Measurements from ENCODE around the gene SMG1. TPM values are rescaled to one million over a fixed set of nuclear protein-coding genes. Genes with fewer than 3 reads are reported as not detected.
"Not testable (repeated sequence)": the region's sequence is repeated elsewhere in the genome, so short reads cannot be mapped to it uniquely, and the experiment has no call there.

The SMG1 gene
- polyA plus RNA-seq, 2 donors: 9.2 to 15.0 TPM

- H3K4me3 ChIP-seq (ENCODE audit: low read depth in 1 of 2, low read length in 2 of 2); H3K27ac ChIP-seq (ENCODE audit: low read depth in 2 of 2, low read length in 1 of 2); H3K36me3 ChIP-seq (ENCODE audit: control insufficient read depth in 2 of 2, insufficient read depth in 2 of 2, low read length in 1 of 2); H3K27me3 ChIP-seq (ENCODE audit: control insufficient read depth in 1 of 2, insufficient read depth in 2 of 2, low read length in 2 of 2); H3K9me3 ChIP-seq (ENCODE audit: control insufficient read depth in 2 of 2, insufficient read depth in 1 of 2, low read depth in 1 of 2, low read length in 1 of 2); H3K4me1 ChIP-seq (ENCODE audit: control insufficient read depth in 2 of 2, insufficient read depth in 2 of 2, low read length in 1 of 2): not testable (repeated sequence)
- WGBS, 2 donors: 74 to 77% methylated on average over 8 of the region's 8 CpGs
Observed at GRCh38 chr16:18923124-18923523, 3.1 kb downstream of the SMG1 start.

- H3K4me3 ChIP-seq (ENCODE audit: low read depth in 1 of 2, low read length in 2 of 2); H3K27me3 ChIP-seq (ENCODE audit: control insufficient read depth in 1 of 2, insufficient read depth in 2 of 2, low read length in 2 of 2); H3K36me3 ChIP-seq (ENCODE audit: control insufficient read depth in 2 of 2, insufficient read depth in 2 of 2, low read length in 1 of 2); H3K9me3 ChIP-seq (ENCODE audit: control insufficient read depth in 2 of 2, insufficient read depth in 1 of 2, low read depth in 1 of 2, low read length in 1 of 2); H3K27ac ChIP-seq (ENCODE audit: low read depth in 2 of 2, low read length in 1 of 2); H3K4me1 ChIP-seq (ENCODE audit: control insufficient read depth in 2 of 2, insufficient read depth in 2 of 2, low read length in 1 of 2): not testable (repeated sequence)
- 50 to 63% methylated on average over 2 of the region's 2 CpGs for WGBS, 2 donors
Observed at GRCh38 chr16:18909585-18909984, 16.6 kb downstream of the SMG1 start.

GRCh38 chr16:18908716-18909115 is 17.5 kb downstream of the SMG1 start:
- not testable (repeated sequence) for H3K27me3 ChIP-seq (ENCODE audit: control insufficient read depth in 1 of 2, insufficient read depth in 2 of 2, low read length in 2 of 2); H3K9me3 ChIP-seq (ENCODE audit: control insufficient read depth in 2 of 2, insufficient read depth in 1 of 2, low read depth in 1 of 2, low read length in 1 of 2); H3K4me1 ChIP-seq (ENCODE audit: control insufficient read depth in 2 of 2, insufficient read depth in 2 of 2, low read length in 1 of 2); H3K4me3 ChIP-seq (ENCODE audit: low read depth in 1 of 2, low read length in 2 of 2); H3K27ac ChIP-seq (ENCODE audit: low read depth in 2 of 2, low read length in 1 of 2); H3K36me3 ChIP-seq (ENCODE audit: control insufficient read depth in 2 of 2, insufficient read depth in 2 of 2, low read length in 1 of 2)
- WGBS, 2 donors: 84 to 90% methylated on average over 12 of the region's 12 CpGs

GRCh38 chr16:18902778-18903177 is 23.4 kb downstream of the SMG1 start:
- H3K27me3 ChIP-seq (ENCODE audit: control insufficient read depth in 1 of 2, insufficient read depth in 2 of 2, low read length in 2 of 2); H3K9me3 ChIP-seq (ENCODE audit: control insufficient read depth in 2 of 2, insufficient read depth in 1 of 2, low read depth in 1 of 2, low read length in 1 of 2); H3K36me3 ChIP-seq (ENCODE audit: control insufficient read depth in 2 of 2, insufficient read depth in 2 of 2, low read length in 1 of 2); H3K4me3 ChIP-seq (ENCODE audit: low read depth in 1 of 2, low read length in 2 of 2); H3K27ac ChIP-seq (ENCODE audit: low read depth in 2 of 2, low read length in 1 of 2); H3K4me1 ChIP-seq (ENCODE audit: control insufficient read depth in 2 of 2, insufficient read depth in 2 of 2, low read length in 1 of 2): not testable (repeated sequence)
- WGBS, 2 donors: 96 to 98% methylated on average over 7 of the region's 7 CpGs

- not testable (repeated sequence) for H3K4me1 ChIP-seq (ENCODE audit: control insufficient read depth in 2 of 2, insufficient read depth in 2 of 2, low read length in 1 of 2); H3K27ac ChIP-seq (ENCODE audit: low read depth in 2 of 2, low read length in 1 of 2); H3K27me3 ChIP-seq (ENCODE audit: control insufficient read depth in 1 of 2, insufficient read depth in 2 of 2, low read length in 2 of 2); H3K36me3 ChIP-seq (ENCODE audit: control insufficient read depth in 2 of 2, insufficient read depth in 2 of 2, low read length in 1 of 2); H3K4me3 ChIP-seq (ENCODE audit: low read depth in 1 of 2, low read length in 2 of 2); H3K9me3 ChIP-seq (ENCODE audit: control insufficient read depth in 2 of 2, insufficient read depth in 1 of 2, low read depth in 1 of 2, low read length in 1 of 2)
- WGBS, 2 donors: 88 to 94% methylated on average over 3 of the region's 3 CpGs
Observed at GRCh38 chr16:18902044-18902443, 24.2 kb downstream of the SMG1 start.

- H3K9me3 ChIP-seq (ENCODE audit: control insufficient read depth in 2 of 2, insufficient read depth in 1 of 2, low read depth in 1 of 2, low read length in 1 of 2); H3K27ac ChIP-seq (ENCODE audit: low read depth in 2 of 2, low read length in 1 of 2); H3K27me3 ChIP-seq (ENCODE audit: control insufficient read depth in 1 of 2, insufficient read depth in 2 of 2, low read length in 2 of 2); H3K4me1 ChIP-seq (ENCODE audit: control insufficient read depth in 2 of 2, insufficient read depth in 2 of 2, low read length in 1 of 2); H3K36me3 ChIP-seq (ENCODE audit: control insufficient read depth in 2 of 2, insufficient read depth in 2 of 2, low read length in 1 of 2); H3K4me3 ChIP-seq (ENCODE audit: low read depth in 1 of 2, low read length in 2 of 2): not testable (repeated sequence)
- 71 to 96% methylated on average over 1 of the region's 1 CpG for WGBS, 2 donors
Observed at GRCh38 chr16:18901194-18901593, 25.0 kb downstream of the SMG1 start.

- not testable (repeated sequence) for H3K36me3 ChIP-seq (ENCODE audit: control insufficient read depth in 2 of 2, insufficient read depth in 2 of 2, low read length in 1 of 2); H3K27ac ChIP-seq (ENCODE audit: low read depth in 2 of 2, low read length in 1 of 2); H3K4me1 ChIP-seq (ENCODE audit: control insufficient read depth in 2 of 2, insufficient read depth in 2 of 2, low read length in 1 of 2); H3K4me3 ChIP-seq (ENCODE audit: low read depth in 1 of 2, low read length in 2 of 2); H3K27me3 ChIP-seq (ENCODE audit: control insufficient read depth in 1 of 2, insufficient read depth in 2 of 2, low read length in 2 of 2); H3K9me3 ChIP-seq (ENCODE audit: control insufficient read depth in 2 of 2, insufficient read depth in 1 of 2, low read depth in 1 of 2, low read length in 1 of 2)
- WGBS, 2 donors: 78 to 79% methylated on average over 2 of the region's 2 CpGs
Observed at GRCh38 chr16:18884456-18884855, 41.8 kb downstream of the SMG1 start.

- 89 to 93% methylated on average over 4 of the region's 4 CpGs for WGBS, 2 donors
- H3K27ac ChIP-seq (ENCODE audit: low read depth in 2 of 2, low read length in 1 of 2); H3K4me3 ChIP-seq (ENCODE audit: low read depth in 1 of 2, low read length in 2 of 2); H3K36me3 ChIP-seq (ENCODE audit: control insufficient read depth in 2 of 2, insufficient read depth in 2 of 2, low read length in 1 of 2); H3K27me3 ChIP-seq (ENCODE audit: control insufficient read depth in 1 of 2, insufficient read depth in 2 of 2, low read length in 2 of 2); H3K9me3 ChIP-seq (ENCODE audit: control insufficient read depth in 2 of 2, insufficient read depth in 1 of 2, low read depth in 1 of 2, low read length in 1 of 2); H3K4me1 ChIP-seq (ENCODE audit: control insufficient read depth in 2 of 2, insufficient read depth in 2 of 2, low read length in 1 of 2): not testable (repeated sequence)
Observed at GRCh38 chr16:18877734-18878133, 48.5 kb downstream of the SMG1 start.

DNA sequence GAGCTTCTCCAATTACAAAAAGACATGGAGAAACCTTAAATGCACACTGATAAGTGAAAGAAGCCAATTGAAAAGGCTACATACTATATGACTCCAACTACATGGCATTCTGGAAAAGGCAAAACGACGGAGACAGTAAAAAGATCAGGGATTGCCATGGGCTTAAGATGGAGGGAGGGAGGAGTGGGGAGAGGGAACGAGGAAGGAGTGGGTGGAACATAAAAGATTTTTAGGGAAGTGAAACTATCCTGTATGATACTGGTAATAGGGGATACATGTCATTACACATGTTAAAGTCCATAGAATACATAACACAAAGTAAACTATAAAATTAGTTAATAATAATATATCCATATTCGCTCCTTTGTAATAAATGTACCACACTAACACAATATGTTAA is 48.9 kb downstream of the SMG1 start:
- H3K27me3 ChIP-seq (ENCODE audit: control insufficient read depth in 1 of 2, insufficient read depth in 2 of 2, low read length in 2 of 2); H3K9me3 ChIP-seq (ENCODE audit: control insufficient read depth in 2 of 2, insufficient read depth in 1 of 2, low read depth in 1 of 2, low read length in 1 of 2); H3K36me3 ChIP-seq (ENCODE audit: control insufficient read depth in 2 of 2, insufficient read depth in 2 of 2, low read length in 1 of 2); H3K27ac ChIP-seq (ENCODE audit: low read depth in 2 of 2, low read length in 1 of 2); H3K4me1 ChIP-seq (ENCODE audit: control insufficient read depth in 2 of 2, insufficient read depth in 2 of 2, low read length in 1 of 2); H3K4me3 ChIP-seq (ENCODE audit: low read depth in 1 of 2, low read length in 2 of 2): not testable (repeated sequence)
- WGBS, 2 donors: 83 to 84% methylated on average over 4 of the region's 4 CpGs

DNA sequence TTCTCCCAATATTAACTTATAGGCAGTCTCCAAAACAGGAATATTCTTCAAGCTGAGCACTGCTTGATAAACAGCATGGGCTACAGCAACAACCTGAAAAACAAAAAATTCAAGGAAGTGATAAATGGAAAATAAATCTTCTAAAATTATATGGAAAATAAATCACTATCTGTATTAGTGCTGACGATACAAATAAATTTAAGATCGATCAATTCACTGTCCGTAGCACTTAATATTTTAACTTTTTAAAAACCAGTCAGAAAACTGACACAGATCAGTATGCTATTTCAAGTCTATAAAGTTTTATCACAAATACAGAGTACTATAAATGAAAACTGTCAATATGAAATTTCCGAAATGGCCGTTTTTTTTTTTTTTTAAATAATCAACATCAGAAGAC is 49.9 kb downstream of the SMG1 start:
- WGBS, 2 donors: 91 to 93% methylated on average over 5 of the region's 5 CpGs
- not testable (repeated sequence) for H3K27ac ChIP-seq (ENCODE audit: low read depth in 2 of 2, low read length in 1 of 2); H3K4me3 ChIP-seq (ENCODE audit: low read depth in 1 of 2, low read length in 2 of 2); H3K36me3 ChIP-seq (ENCODE audit: control insufficient read depth in 2 of 2, insufficient read depth in 2 of 2, low read length in 1 of 2); H3K27me3 ChIP-seq (ENCODE audit: control insufficient read depth in 1 of 2, insufficient read depth in 2 of 2, low read length in 2 of 2); H3K4me1 ChIP-seq (ENCODE audit: control insufficient read depth in 2 of 2, insufficient read depth in 2 of 2, low read length in 1 of 2); H3K9me3 ChIP-seq (ENCODE audit: control insufficient read depth in 2 of 2, insufficient read depth in 1 of 2, low read depth in 1 of 2, low read length in 1 of 2)
